CD4-positive, alpha-beta T cell treated with Interleukin-10 for 1 hour (primary cell): ENCODE measurements around the gene SLC22A23.

Experiments
- DNase-seq: peaks from one replicate; pipeline ENCODE4 v3.0.0-alpha.2; 2020

Gene SLC22A23

DNA sequence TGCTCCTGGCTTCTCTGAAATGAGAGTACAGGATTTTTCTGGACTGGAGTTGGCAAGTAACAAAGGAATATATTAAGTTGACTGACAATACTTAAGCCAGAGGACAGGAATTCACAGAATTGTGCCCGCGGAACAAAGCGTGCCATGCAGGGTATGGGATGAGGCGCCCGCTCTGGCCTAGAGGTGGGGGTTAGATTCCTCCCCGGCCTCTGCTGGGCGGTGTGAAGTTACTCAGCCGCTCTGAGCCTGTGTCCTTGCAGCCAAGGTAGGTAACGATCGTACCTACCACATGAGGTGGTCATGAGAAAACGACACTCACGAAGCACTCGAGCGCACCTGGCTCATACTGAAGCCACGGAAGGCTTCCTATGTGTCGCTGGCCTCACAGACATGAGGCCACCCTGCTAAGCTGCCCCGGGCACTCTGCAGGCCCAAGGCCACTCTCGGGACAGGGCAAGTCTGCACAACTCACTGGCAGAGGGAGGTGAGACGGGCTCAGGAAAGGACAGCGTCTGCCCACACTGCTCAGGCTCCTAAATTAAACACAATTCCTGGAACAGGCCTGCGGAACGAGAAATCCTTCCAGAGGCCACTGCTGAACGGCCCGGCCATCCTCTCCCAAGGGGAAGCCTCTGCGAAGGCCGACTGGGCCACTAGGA is 127.3 kb downstream of the SLC22A23 start:
- no peak for DNase-seq

DNA sequence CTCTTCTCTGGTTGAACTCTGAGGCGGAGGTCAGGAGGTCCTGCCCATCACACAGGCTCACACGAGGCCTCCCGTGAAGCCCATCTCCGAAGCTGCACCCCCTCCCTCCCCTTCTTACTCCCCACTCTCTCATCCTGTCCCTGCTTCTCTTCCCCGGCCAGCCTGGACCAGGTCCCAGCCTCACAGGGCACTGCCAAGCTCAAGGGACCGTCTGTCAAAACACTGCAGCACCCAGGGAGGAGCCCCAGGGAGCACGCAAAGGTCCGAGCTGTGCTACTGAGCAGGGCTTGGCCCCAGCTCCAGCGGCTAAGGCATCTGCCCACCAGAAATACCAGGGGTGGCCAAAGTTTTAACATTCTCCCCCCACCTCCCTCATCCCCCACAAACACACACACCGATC is 128.1 kb downstream of the SLC22A23 start:
- no peak for DNase-seq

DNA sequence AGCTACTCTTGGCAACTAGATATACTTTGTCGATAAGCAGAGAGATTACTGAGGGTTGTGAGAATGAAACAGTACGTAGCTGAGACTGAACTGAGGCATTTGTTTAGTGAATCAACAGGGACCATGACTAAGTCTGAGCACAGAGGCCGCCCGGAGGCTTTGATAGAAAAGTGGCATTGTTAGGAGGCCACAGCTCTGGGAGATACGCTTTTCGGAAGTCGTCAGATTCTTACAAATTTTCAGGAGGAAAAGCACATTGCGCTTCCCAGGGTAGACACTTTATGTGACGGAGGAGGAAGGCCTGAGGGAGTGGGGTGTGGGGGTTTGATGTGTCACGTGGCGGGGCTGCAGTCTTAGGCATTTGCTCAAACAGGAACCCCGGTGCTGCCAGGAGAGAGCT is 128.7 kb downstream of the SLC22A23 start:
- no peak for DNase-seq

DNA sequence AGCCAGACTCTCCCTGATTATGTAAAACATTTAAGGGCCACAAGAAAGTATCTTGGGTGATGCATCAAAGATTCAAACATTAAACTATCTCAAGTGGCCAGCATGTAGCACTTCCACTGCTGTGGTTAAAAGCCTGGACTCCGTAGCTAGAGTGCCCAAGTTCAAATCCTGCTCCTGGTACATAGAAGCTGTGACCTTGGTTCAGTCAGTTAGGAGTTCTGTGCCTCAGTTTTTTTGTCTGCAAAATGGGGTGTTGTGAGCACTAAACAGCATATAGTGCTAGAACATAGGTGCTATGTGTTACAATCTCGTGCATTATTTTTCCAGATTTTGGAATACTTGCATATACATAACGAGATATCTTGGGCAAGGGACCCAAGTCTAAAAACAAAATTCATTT is 129.4 kb downstream of the SLC22A23 start:
- DNase-seq, result no peak

DNA sequence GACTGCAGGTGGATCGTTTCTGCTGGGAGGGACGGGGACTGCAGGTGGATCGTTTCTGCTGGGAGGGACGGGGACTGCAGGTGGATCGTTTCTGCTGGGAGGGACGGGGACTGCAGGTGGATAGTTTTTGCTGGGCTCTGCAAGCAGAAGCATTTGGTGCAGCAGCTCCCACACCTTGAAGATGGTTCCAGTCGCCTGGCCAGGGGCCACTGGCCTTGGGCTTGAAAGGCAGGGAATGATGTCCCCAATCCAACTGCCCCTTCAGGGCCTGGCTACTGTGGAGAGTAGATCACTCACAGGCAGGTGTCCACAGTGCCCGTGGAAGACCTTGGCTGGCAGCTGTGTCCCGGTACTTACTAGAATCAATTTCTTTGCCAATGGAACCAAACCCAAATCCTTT is 129.9 kb downstream of the SLC22A23 start:
- DNase-seq, result no peak

DNA sequence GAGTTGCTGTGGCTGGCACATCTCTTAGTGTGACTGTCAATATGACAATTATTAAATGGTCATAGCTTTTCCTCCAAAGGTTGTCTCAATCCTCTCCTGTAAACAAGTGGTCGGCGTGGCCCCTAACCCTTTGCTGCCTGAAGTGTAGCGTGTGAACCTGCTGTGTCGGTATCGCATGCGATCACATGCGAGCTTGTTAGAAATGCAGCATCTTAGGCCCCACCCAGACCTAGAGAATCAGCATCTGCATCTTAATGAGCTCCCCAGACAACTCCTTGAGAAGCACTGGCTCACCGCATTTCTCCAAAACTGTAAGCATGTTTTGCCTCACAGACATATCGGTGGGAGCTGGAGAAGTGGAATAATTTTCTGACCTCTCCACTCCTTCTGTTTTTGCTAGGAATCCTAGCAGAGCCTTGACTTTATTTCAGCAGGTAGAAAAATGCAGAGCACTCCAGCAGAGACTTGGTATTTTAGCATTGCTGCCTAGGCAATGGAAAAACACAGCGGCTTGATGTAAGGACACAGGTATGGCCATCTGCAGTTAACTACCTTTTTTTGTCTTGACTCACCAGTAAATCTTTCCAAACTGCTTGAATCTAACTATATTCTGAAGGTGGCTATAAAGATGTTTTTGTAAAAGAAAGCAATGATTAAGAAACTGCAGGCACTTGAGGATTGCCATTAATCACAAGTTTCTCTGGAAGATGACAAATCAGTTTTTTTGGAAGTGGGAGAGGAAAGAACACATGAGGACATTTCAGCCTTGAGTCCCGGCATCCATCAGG is 130.5 kb downstream of the SLC22A23 start:
- DNase-seq, result no peak

DNA sequence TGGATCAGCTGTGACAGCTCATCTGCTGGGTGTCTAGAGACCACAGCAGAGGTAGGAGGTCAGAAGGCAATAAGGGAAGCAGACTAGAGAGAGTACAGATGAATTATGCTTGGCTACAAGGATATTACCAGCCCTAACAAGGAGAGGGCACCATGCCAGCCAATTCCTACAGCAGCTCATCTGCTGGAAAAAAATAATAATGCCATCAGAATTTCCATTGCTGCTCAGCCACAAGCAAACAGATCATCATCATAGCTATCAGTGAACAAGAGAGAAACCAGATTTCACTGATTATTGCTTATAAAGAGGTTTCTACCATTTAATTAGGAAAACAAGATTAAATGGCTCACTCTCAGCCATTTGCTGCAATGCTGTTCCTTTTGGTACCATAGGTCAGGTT is 131.6 kb downstream of the SLC22A23 start:
- DNase-seq, result no peak

DNA sequence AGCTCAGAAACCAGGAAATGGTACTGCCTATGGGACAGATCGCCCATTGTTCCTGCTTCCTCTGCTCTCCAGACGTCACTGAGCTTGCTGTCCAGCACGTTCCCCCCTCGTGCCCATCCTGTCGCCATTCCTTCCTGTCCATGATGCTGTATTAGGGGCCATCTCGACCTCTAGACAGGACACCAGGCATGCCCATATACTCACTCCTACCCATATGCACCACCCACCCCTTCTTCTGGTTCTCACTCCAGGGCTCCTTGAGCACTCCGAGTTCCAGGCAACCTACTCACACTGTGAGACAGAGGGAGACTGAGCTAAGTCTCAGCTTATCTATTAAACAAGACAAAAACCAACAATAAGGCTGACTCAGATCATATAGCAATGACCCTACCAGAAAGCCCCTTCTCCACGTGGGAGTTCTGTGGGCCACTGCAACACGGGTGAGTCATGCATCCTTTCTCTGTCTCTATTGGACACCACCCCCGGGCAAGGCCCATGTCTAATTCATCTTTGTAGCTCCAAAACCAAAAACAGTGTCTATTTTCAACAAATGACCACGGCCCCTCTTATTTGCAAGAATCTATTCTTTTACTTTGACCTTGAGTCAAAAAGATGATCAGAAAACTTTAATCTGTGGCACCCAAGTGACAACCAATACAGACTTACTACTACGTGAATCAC is 132.4 kb downstream of the SLC22A23 start:
- DNase-seq, result no peak

DNA sequence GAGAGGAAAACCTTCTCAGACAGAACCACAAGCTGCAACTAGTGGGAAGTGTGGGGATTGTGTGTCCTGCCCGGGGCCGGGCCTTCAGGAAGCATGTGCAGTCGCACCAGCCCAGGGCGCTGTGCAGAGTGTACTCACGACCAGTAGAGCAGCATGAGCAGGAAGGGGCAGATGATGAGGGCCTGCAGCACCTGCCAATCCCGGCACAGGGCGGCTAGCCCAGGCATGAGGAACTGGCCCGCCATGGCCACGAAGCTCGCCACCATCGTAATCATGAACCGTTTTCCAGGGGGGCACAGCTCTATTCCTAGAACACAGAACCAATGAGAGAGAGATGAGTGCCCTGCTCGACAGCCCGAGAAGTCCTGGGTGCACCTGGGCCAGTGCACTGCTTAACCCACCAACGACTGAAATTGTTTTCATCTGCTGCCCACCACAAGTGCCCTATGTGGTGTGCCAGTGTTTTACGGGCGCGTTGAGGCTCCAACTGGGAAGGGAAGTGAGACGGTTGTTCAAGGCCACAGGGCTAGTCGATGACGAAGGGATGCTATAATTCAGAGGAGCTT is 133.1 kb downstream of the SLC22A23 start:
- DNase-seq, result no peak

DNA sequence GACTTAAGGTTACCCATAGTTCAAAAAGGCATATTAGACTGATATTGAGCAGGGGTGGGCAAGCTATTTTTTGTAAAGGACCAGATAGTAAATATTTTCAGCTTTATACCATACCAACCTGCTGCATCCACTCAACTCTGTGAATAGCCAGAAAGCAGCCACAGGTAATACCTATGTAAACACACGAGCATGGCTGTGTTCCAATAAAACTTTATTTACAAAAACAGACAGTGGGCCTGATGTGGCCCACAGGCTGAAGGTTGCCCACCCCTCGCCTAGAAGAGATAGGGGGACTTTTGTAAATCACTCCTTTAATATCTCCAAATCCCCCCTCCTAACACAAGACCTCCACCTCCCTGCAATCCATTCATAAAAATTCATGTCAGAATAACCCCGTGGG is 133.7 kb downstream of the SLC22A23 start:
- no peak for DNase-seq

DNA sequence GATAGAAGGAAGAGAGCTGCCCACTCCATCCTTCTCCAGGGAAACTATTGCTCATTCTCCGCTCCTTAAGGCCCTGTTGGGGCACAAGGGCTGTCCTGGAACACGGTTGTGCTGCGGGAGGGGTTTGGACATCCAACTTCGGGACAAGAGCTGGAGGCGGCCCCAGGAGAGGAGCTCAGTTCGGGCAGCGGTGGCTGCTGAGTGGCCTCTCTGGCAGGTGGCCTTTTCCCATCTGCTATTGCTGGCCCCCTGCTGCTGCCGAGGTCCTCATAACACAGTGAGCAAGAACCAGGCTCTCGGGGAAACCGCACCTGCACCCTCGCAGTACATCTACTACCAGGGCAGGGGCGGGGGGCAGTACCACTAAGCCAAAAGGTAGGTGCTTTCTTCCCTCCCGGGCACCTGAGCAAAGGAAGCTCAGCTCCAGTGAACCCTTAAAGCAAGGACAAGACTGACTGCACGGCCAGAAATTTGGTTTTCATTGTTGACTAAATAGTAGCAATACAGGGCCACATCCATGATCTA is 134.4 kb downstream of the SLC22A23 start:
- no peak for DNase-seq

DNA sequence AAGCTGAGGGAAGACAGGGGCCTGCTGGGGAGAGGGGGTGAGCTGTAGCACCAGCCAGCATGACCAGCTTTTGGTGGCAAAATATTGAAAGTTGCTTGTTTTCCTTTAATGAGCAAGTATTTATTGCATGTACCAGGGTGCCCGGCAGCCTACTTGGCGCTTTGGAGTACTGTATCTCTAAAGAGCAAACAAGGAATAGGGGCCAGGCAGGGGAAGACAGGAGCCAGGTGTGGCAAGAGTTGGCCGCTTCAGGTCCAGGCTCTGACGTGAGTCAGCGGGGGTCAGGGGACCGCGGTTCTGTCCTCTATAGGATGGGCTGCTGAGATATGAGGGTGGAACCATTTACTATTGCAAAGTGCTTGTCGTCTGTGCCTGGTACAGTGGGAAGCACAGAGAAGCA is 135.0 kb downstream of the SLC22A23 start:
- no peak for DNase-seq

DNA sequence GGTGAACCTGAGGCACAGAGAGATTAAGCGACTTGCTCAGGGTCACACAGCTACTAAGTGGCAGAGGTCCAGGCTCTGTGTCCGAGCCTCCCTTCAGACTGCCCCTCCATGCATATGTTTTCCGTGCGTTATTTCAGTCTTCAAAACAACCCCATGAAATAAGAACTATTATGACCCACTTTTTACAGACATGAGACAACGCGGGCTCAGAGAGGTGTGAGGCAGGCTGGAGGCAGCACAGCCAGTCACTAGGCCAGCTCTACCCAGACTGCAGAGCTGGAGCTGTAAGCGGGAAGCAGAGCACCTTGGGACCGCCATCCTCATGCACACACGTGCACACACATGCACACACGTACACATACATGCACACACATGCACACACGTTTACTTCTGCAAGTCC is 135.8 kb downstream of the SLC22A23 start:
- no peak for DNase-seq

DNA sequence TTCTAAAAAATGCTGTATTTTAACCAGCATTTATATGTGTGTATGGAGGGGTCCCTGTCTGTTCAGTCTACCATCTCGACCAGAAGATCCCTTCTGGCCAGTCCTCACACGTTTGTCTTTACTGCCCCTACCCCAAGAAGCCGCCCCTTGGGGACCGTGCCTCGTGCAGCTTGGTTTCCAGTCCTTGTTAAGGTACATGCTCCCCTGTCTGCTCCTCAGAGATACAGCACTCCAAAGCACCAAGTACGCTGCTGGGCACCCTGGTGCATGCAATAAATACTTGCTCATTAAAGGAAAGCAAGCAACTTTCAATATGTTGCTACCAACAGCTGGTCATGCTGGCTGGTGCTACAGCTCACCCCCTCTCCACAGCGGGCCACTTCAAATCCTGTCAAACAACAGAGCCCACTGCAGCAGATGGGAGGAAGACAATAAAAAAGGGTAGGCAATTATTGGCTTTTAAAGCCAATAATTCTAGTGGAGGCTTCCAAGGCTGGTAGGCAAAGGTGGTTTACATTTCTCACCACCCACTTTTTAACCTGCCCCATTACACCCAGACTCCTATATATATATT is 136.5 kb downstream of the SLC22A23 start:
- DNase-seq, result no peak

DNA sequence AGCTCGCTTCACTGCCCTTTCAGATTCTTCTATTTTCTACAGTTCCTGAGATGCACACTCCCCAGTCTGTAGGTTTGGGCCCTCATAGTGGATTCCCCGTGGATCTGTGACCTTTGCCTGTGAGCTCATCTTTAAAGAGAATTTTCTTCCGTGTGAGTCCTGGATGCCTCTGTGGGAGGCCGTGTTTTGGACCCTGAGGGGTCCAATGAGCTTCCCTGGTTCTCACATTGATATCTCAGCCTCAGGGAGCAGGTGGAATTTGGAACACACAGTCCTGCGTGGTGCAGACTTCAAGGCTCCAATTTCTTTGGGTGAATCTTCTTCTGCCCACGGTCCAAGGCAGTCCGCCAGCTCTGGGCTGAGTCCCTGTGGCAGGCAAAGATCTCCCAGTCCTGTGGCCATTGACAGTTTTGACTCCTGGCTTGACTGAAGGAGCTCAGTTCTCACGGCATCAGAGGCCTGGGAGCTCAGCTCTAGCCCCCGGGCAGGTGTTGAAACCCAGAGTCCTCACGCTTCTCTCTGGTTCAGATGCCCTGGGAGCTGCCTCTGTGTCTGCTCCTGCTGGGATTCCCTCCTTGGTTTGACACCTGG is 137.1 kb downstream of the SLC22A23 start:
- DNase-seq, result no peak

DNA sequence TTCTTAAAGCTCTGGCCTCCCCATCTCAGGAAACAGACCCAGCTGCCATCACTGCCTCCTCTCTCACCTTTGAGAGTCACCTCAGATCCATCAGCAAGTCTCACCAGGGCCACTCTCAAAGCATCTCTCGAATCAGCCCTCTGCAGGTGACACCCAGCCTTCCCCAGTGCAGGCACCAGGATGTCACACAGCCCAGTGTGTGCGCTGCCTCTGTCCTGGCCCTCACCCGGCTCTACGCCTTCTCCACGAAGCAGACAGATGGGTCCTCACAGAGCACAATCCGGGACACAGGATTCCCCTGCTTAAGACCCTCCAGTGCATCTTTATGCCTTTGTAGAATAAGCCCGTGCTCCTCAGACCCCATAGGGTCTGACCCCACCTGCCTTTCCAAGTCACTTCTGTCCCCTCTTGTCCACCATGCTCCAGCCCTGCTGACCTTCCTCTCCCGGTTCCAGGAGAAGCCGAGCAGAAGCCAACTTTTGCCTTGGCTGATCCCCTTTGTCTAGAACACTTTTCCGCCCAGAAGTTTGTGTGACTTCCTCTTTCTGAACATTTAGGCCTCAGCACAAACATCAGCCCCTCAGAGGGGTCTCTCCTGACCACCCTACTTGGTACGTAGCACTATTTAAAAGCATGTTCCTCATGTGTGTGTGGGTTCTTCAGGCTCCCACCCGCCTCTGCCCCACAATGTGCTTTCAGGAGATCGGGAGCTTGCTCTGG is 137.9 kb downstream of the SLC22A23 start:
- no peak for DNase-seq

DNA sequence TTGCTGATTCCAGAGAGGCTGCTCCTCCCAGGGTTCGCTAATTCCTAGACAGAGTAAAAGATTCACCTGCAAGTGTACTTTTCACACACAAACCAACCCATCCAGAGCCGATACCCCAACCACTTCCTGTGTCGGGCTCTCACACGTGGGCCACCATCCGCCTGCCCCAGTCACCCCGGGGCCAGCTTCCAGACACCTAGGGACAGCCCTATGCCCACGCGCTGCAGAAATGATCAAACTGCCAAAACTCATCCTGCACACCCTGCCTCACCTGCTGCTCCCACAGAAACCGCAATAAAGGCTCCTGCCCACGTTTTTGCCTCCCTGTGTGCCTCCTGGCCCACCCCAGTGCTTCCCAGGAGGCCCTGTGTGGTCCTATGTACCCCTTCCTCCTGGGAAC is 138.6 kb downstream of the SLC22A23 start:
- DNase-seq, result peak; percentile 28

DNA sequence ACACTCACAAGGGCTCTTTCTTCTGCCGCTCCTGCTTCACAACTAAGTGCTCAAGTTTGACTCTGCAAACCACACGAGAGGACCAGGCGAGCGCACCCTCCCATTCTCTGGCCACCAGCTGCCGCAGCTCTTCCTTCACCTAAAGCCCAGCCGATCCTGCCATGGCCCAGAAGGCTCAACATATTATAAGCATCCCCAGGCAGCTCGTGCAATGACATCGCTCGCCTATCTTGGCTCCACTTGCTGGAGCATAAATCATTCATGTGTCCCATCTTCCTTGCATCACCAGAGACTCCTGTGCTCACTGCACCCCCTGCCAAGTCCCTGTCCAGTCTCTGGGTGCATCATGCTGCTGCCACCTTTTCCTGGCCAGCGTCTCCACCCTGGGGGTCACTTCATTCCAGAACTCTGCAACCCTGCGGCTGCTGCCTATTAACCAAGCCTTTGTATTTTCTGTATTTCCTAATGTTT is 139.1 kb downstream of the SLC22A23 start:
- no peak for DNase-seq

DNA sequence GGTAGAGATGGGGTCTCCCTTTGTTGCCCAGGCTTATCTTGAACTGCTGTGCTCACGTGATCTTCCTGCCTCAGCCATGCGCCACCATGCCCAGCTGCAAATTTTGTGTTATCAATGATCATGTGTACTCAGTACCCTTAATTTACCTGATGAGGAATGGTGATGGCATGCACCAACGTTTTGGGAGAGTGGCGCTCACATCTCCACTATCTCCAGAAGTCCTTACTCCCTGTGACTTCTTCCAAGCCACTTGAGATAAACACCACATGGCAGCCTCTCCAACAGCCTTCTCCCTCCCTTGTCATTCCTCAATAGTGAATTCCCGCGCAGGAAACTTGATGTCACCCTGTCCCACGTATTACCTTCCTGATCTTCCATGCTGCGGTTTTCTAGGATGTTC is 140.0 kb downstream of the SLC22A23 start:
- DNase-seq, result no peak

DNA sequence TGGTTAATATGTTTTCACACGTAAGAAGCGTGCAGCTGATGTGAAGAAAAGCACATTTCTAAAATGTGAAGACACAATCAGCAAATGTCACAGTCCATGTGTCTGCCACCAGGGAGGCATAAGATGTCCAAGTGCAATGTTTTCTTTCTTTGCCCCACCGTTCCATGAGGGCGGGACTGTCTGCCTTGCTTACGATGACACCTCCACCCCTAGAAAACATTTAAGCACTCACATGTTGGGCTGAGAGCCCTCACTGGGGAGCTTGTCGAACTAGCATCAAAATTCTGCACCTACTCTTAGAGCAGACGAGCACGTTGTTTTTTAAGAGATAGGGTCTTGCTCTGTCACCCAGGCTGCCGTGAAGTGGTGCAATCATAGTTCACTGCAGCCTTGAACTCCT is 140.5 kb downstream of the SLC22A23 start:
- no peak for DNase-seq

DNA sequence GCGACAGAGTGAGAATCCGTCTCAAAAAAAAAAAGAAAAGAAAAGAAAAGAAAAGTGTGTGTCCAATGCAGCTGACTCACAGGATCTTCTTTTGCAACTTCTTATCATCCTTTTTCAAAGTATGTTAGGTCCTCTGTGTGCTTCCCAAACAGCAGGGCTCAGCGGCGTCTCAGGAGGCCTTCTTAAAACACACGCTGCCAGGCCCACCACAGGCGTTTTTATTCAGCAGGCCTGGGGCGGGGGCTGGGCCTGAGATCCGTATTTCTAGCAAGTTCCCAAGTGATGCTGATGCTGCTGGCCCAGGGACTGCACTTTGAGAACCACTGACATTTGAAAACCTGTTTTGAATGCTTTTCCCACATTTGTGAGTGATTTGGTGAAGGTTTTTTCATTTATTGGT is 141.0 kb downstream of the SLC22A23 start:
- no peak for DNase-seq
